Osteoblast (primary cell): ENCODE measurements around the gene FAM53A. TPM values are rescaled to one million over a fixed set of nuclear protein-coding genes. Genes with fewer than 3 reads are reported as not detected.

Experiments
- DNase-seq: peaks from one replicate; pipeline ENCODE4 v3.0.0; 2011; ENCODE audit warnings: low spot score, mixed read lengths; ENCODE audit not compliant: insufficient read length; ENCODE audit errors: missing footprints
- H2AFZ ChIP-seq: 2 replicates; pipeline ENCODE4 v1.6.0; 2011; ENCODE audit warnings: mild to moderate bottlenecking, low read length
- H3K27ac ChIP-seq: 2 replicates; pipeline ENCODE4 v1.5.1; 2011; ENCODE audit warnings: mild to moderate bottlenecking, low read depth, low read length, moderate library complexity
- H3K27me3 ChIP-seq: 2 replicates; pipeline ENCODE4 v1.6.0; 2012; ENCODE audit warnings: mild to moderate bottlenecking, control low read depth, inconsistent platforms, low read length, moderate library complexity; ENCODE audit not compliant: insufficient read depth
- H3K36me3 ChIP-seq: 2 replicates; pipeline ENCODE4 v1.5.1; 2011; ENCODE audit warnings: mild to moderate bottlenecking, low read length, control low read depth, moderate library complexity; ENCODE audit not compliant: insufficient read depth
- H3K4me1 ChIP-seq: 2 replicates; pipeline ENCODE4 v1.5.1; 2011; ENCODE audit warnings: mild to moderate bottlenecking, low read length, control low read depth, moderate library complexity; ENCODE audit not compliant: insufficient read depth
- H3K4me2 ChIP-seq: 2 replicates; pipeline ENCODE4 v1.6.0; 2011; ENCODE audit warnings: mild to moderate bottlenecking, low read length; ENCODE audit not compliant: insufficient read depth
- H3K4me3 ChIP-seq: fragments of 200-600 bp; sonication (generic); 3 replicates; pipeline ENCODE4 v1.5.1; 2012; ENCODE audit warnings: mild to moderate bottlenecking, low read length, inconsistent platforms; ENCODE audit not compliant: insufficient read depth
- H3K79me2 ChIP-seq: 2 replicates; pipeline ENCODE4 v1.6.0; 2012; ENCODE audit warnings: mild to moderate bottlenecking, low read length, control low read depth, inconsistent platforms; ENCODE audit not compliant: insufficient read depth
- H3K9me3 ChIP-seq: 2 replicates; pipeline ENCODE4 v1.5.1; 2011; ENCODE audit warnings: low read depth, low read length, control low read depth
- H4K20me1 ChIP-seq: 2 replicates; pipeline ENCODE4 v1.6.0; 2012; ENCODE audit warnings: mild to moderate bottlenecking, low read length, control low read depth; ENCODE audit not compliant: insufficient read depth
- total RNA-seq: library from RNA; depleted of rRNA; stranded (reverse); fragments of >200 nt; gene quantifications from 2 replicates; pipeline ENCODE4 v1.2.3, GENCODE V29; 2012
- TF ChIP-seq, protein P1 (sequence below): IDR thresholded peaks from 2 replicates; pipeline ENCODE4 v1.5.1; 2011; ENCODE audit warnings: mild to moderate bottlenecking, low read depth, low read length, moderate library complexity; ENCODE audit errors: extremely low read depth

Gene FAM53A
- total RNA-seq, 1 donor: 4.3 TPM

GRCh38 chr4:1655081-1655480 is 29.0 kb downstream of the FAM53A start:
- no peaks in the 10 kb centered on the region for H3K36me3 ChIP-seq
- TF ChIP-seq, protein P1, sequence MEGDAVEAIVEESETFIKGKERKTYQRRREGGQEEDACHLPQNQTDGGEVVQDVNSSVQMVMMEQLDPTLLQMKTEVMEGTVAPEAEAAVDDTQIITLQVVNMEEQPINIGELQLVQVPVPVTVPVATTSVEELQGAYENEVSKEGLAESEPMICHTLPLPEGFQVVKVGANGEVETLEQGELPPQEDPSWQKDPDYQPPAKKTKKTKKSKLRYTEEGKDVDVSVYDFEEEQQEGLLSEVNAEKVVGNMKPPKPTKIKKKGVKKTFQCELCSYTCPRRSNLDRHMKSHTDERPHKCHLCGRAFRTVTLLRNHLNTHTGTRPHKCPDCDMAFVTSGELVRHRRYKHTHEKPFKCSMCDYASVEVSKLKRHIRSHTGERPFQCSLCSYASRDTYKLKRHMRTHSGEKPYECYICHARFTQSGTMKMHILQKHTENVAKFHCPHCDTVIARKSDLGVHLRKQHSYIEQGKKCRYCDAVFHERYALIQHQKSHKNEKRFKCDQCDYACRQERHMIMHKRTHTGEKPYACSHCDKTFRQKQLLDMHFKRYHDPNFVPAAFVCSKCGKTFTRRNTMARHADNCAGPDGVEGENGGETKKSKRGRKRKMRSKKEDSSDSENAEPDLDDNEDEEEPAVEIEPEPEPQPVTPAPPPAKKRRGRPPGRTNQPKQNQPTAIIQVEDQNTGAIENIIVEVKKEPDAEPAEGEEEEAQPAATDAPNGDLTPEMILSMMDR: no peak
- no peaks in the 10 kb centered on the region for H4K20me1 ChIP-seq
- no peak overlapping the region for H2AFZ ChIP-seq
- no peak overlapping the region for H3K27ac ChIP-seq
- no peak overlapping the region for H3K4me3 ChIP-seq
- no peaks in the 10 kb centered on the region for H3K79me2 ChIP-seq
- H3K4me1 ChIP-seq: no peaks in the 10 kb centered on the region
- H3K27me3 ChIP-seq: no peaks in the 10 kb centered on the region
- no peak overlapping the region for H3K4me2 ChIP-seq
- H3K9me3 ChIP-seq: no peaks in the 10 kb centered on the region
- no peak for DNase-seq

DNA sequence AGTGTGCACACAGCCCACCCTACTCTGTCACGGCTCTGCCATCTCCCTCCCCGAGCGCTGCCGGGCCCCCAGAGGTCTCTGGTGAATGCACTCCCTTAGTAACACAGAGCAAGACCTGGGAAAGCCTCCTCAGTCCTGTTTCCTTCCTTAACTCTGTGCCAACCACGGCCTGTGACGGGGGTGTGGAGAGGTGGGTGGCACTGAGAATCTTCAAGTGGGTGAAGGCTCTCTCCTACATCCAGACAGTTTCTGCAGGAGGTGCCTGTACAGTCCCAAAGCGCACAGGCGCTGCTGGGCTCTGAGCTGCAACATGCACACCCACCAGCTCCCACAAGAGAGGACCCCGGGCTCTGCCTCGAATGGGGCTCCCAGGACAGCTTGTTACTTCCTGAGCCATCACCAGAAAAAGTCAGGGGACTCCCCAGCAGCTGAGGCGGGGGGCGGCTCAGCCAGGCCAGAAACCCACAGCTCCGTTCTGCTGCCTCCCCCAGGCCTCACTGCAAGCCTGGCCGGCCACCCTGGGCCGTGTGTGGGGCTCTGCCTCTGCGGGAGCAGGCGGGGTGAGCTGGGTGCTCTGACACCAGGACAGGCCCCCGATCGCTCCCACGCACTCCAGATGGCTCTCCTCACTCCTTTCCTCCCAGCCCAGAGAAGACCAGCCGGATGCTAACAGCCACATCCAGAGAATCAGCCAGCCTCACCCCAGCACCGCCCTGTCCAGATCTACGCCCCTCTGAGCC is 29.7 kb downstream of the FAM53A start:
- TF ChIP-seq, protein P1: no peak
- H3K9me3 ChIP-seq: no peaks in the 10 kb centered on the region

GRCh38 chr4:1653776-1654175 is 30.3 kb downstream of the FAM53A start:
- H3K27me3 ChIP-seq: no peaks in the 10 kb centered on the region
- no peak for DNase-seq
- no peaks in the 10 kb centered on the region for H4K20me1 ChIP-seq
- H3K4me3 ChIP-seq: no peak overlapping the region
- no peak overlapping the region for H3K27ac ChIP-seq
- no peaks in the 10 kb centered on the region for H3K79me2 ChIP-seq
- TF ChIP-seq, protein P1: no peak
- H3K4me2 ChIP-seq: no peak overlapping the region
- H3K36me3 ChIP-seq: no peaks in the 10 kb centered on the region
- no peaks in the 10 kb centered on the region for H3K9me3 ChIP-seq
- H3K4me1 ChIP-seq: no peaks in the 10 kb centered on the region
- H2AFZ ChIP-seq: no peak overlapping the region

More for the DNA sequence above, 29.7 kb downstream of the FAM53A start:
- no peak overlapping the region for H3K4me2 ChIP-seq
- H3K36me3 ChIP-seq: no peaks in the 10 kb centered on the region
- no peak for DNase-seq
- H3K79me2 ChIP-seq: no peaks in the 10 kb centered on the region
- no peak overlapping the region for H2AFZ ChIP-seq
- no peak overlapping the region for H3K27ac ChIP-seq
- H3K27me3 ChIP-seq: no peaks in the 10 kb centered on the region
- no peak overlapping the region for H3K4me3 ChIP-seq
- H4K20me1 ChIP-seq: no peaks in the 10 kb centered on the region
- H3K4me1 ChIP-seq: no peaks in the 10 kb centered on the region

DNA sequence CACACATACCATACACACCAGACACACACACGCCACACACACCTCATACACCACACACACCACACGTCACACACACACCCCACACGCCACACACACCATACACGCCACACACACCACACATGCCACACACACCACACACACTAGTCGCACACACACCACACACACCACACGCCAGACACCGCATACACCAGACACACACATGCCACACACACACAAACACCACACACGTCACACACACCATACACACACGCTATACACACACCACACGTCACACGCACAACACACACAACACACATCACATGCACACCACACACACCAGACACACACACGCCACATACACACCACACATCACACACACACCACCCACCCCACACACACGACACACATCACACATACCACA is 32.0 kb downstream of the FAM53A start:
- H4K20me1 ChIP-seq: no peaks in the 10 kb centered on the region
- no peaks in the 10 kb centered on the region for H3K27me3 ChIP-seq
- no peak overlapping the region for H3K4me2 ChIP-seq
- H3K4me3 ChIP-seq: no peak overlapping the region
- no peaks in the 10 kb centered on the region for H3K4me1 ChIP-seq
- TF ChIP-seq, protein P1: no peak
- H3K27ac ChIP-seq: no peak overlapping the region
- no peak for DNase-seq
- no peaks in the 10 kb centered on the region for H3K79me2 ChIP-seq
- no peaks in the 10 kb centered on the region for H3K9me3 ChIP-seq
- no peak overlapping the region for H2AFZ ChIP-seq
- H3K36me3 ChIP-seq: no peaks in the 10 kb centered on the region
